ENCODE results near the gene LEPROT.

The LEPROT gene

GRCh38 chr1:65407877-65408276 is 12.6 kb upstream of the LEPROT start:
- Histone ChIP-seq H3K27me3 (ENCODE audit: control insufficient read depth, low read length) (no peaks in the 10 kb centered on the region), H3K79me2 (ENCODE audit: control insufficient read depth, low read length) (no peaks in the 10 kb centered on the region)

DNA sequence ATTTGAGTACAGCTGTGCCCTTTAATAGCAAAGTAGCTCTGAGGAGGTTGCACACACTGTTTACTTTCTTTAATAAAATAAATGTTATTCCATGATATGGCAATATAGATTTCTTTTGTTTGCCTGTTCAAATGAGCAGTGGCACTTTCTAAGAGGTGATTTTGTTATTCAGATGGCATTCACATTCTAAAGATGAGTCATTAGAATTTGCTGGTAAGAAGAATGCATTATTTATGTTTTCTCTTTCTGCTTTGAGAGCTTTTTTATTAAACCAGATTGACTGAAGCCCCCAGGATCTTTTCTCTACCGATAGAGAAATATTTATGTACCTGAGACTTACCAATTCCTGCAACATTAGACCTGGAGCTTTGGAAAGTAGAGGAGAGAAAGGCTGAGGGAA is 11.2 kb upstream of the LEPROT start:
- TF ChIP-seq, protein P1, sequence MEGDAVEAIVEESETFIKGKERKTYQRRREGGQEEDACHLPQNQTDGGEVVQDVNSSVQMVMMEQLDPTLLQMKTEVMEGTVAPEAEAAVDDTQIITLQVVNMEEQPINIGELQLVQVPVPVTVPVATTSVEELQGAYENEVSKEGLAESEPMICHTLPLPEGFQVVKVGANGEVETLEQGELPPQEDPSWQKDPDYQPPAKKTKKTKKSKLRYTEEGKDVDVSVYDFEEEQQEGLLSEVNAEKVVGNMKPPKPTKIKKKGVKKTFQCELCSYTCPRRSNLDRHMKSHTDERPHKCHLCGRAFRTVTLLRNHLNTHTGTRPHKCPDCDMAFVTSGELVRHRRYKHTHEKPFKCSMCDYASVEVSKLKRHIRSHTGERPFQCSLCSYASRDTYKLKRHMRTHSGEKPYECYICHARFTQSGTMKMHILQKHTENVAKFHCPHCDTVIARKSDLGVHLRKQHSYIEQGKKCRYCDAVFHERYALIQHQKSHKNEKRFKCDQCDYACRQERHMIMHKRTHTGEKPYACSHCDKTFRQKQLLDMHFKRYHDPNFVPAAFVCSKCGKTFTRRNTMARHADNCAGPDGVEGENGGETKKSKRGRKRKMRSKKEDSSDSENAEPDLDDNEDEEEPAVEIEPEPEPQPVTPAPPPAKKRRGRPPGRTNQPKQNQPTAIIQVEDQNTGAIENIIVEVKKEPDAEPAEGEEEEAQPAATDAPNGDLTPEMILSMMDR (IDR thresholded peaks at IDR 0.05; ENCODE audit: low read depth, low read length, poor library complexity, severe bottlenecking): no peak
- no peak for TF ChIP-seq EZH2phosphoT487 (IDR thresholded peaks at IDR 0.05; ENCODE audit: borderline replicate concordance, low read length)
- no peaks in the 10 kb centered on the region for H3K27me3 ChIP-seq (ENCODE audit: control insufficient read depth, low read length)
- H3K9me2 ChIP-seq (replicated peaks; ENCODE audit: control insufficient read depth, low read length): no peaks in the 10 kb centered on the region
- H4K20me1 ChIP-seq (ENCODE audit: control insufficient read depth, insufficient read depth, low read depth, low read length): no peaks in the 10 kb centered on the region
- no peak overlapping the region for H3K4me3 ChIP-seq (ENCODE audit: low read length)
- H3K36me3 ChIP-seq (ENCODE audit: control insufficient read depth, low read length): no peaks in the 10 kb centered on the region
- no peaks in the 10 kb centered on the region for H3K79me2 ChIP-seq (ENCODE audit: control insufficient read depth, low read length)
- no peaks in the 10 kb centered on the region for H3K4me1 ChIP-seq (ENCODE audit: control insufficient read depth, low read length)
- no peaks in the 10 kb centered on the region for H3K9me3 ChIP-seq (ENCODE audit: control insufficient read depth, insufficient read depth, low read length)
- no peaks in the 10 kb centered on the region for H3F3A ChIP-seq (ENCODE audit: control insufficient read depth, insufficient read depth)
- no peak overlapping the region for H3K4me2 ChIP-seq (ENCODE audit: low read length)
- no peak overlapping the region for H3K27ac ChIP-seq (ENCODE audit: low read depth, low read length)

More at GRCh38 chr1:65407877-65408276, 12.6 kb upstream of the LEPROT start:
- H4K20me1 ChIP-seq (ENCODE audit: control insufficient read depth, insufficient read depth, low read depth, low read length): no peaks in the 10 kb centered on the region
- no peak for TF ChIP-seq EZH2phosphoT487 (IDR thresholded peaks at IDR 0.05; ENCODE audit: borderline replicate concordance, low read length)
- TF ChIP-seq, protein P1 (IDR thresholded peaks at IDR 0.05; ENCODE audit: low read depth, low read length, poor library complexity, severe bottlenecking): no peak
- H3K9me3 ChIP-seq (ENCODE audit: control insufficient read depth, insufficient read depth, low read length): no peaks in the 10 kb centered on the region
- H3K9me2 ChIP-seq (replicated peaks; ENCODE audit: control insufficient read depth, low read length): no peaks in the 10 kb centered on the region
- no peaks in the 10 kb centered on the region for H3F3A ChIP-seq (ENCODE audit: control insufficient read depth, insufficient read depth)
- H3K27ac ChIP-seq (ENCODE audit: low read depth, low read length): no peak overlapping the region
- no peak overlapping the region for H3K4me3 ChIP-seq (ENCODE audit: low read length)
- H3K36me3 ChIP-seq (ENCODE audit: control insufficient read depth, low read length): no peaks in the 10 kb centered on the region
- no peak overlapping the region for H3K4me2 ChIP-seq (ENCODE audit: low read length)
- H3K4me1 ChIP-seq (ENCODE audit: control insufficient read depth, low read length): no peaks in the 10 kb centered on the region

- H3K4me2 ChIP-seq (ENCODE audit: low read length): no peak overlapping the region
- no peaks in the 10 kb centered on the region for H3F3A ChIP-seq (ENCODE audit: control insufficient read depth, insufficient read depth)
- H3K9me2 ChIP-seq (replicated peaks; ENCODE audit: control insufficient read depth, low read length): no peaks in the 10 kb centered on the region
- no peaks in the 10 kb centered on the region for H4K20me1 ChIP-seq (ENCODE audit: control insufficient read depth, insufficient read depth, low read depth, low read length)
- no peaks in the 10 kb centered on the region for H3K36me3 ChIP-seq (ENCODE audit: control insufficient read depth, low read length)
- H3K27ac ChIP-seq (ENCODE audit: low read depth, low read length): no peak overlapping the region
- no peaks in the 10 kb centered on the region for H3K79me2 ChIP-seq (ENCODE audit: control insufficient read depth, low read length)
- H3K4me1 ChIP-seq (ENCODE audit: control insufficient read depth, low read length): no peaks in the 10 kb centered on the region
- no peaks in the 10 kb centered on the region for H3K27me3 ChIP-seq (ENCODE audit: control insufficient read depth, low read length)
- TF ChIP-seq EZH2phosphoT487 (IDR thresholded peaks at IDR 0.05; ENCODE audit: borderline replicate concordance, low read length): no peak
- TF ChIP-seq, protein P1 (IDR thresholded peaks at IDR 0.05; ENCODE audit: low read depth, low read length, poor library complexity, severe bottlenecking): no peak
- no peaks in the 10 kb centered on the region for H3K9me3 ChIP-seq (ENCODE audit: control insufficient read depth, insufficient read depth, low read length)
- no peak overlapping the region for H3K4me3 ChIP-seq (ENCODE audit: low read length)
Observed at GRCh38 chr1:65409816-65410326, 10.6 kb upstream of the LEPROT start.

Data from DOHH2 (cell line).